Measurements from ENCODE around the gene NES.

- TF ChIP-seq CTCF (IDR thresholded peaks at IDR 0.05): no peak
- TF ChIP-seq ZFX (IDR thresholded peaks at IDR 0.05; ENCODE audit: borderline replicate concordance): no peak
These were observed 47.3 kb downstream of the NES start for GRCh38 chr1:156629823-156630449.
